Stimulated activated CD4-positive, alpha-beta T cell treated with anti-CD3 and anti-CD28 coated beads, Interleukin-2, amount 100 ng/mL, for 24 hours (primary cell): ENCODE measurements around the gene ACCSL.

Source experiments
- DNase-seq, 2 donors: peaks; one replicate each; pipeline ENCODE4 v3.0.0-alpha.2; 2020

ACCSL gene

DNA sequence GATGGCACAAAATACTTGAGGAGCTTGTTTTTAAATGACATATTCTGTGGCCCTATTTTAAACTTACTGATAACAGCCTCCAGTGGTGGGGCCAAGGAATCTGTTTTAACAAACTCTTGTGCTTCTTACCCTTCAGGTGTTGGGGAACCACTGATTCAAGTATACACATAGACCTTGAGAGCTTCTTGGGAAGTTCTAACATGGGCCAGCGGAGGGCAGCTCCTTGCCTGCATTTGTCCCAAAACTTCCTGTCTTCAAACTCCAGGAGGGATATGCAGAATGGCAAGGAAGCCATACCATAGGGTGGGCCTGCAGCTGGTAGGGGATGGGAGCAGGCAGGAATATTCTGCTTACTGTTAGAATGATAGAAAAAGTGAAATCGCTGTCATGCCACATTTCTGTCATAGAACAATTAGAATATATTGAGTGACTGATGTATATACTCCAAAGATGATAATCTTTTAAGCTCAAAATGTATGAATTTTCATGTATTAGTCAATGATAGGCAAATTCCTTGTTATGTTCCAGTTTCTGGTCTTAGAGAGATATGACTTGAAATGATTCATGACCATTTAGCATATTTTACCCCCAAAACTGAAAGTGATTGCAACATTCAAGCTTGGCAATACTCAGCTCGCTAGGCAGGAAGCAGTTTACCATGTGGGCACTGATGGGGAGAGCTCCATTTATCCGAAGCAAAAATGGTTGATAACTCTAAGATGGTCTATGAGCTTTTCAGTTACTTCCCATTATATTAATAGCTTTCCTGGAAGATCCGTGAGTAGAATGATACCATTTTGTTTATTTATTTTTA lies 56.9 kb downstream of the ACCSL start:
- no peak for DNase-seq

GRCh38 chr11:44108260-44108659 lies 60.5 kb downstream of the ACCSL start:
- no peak for DNase-seq
